Fibroblast of the aortic adventitia (primary cell): ENCODE measurements around the gene PTPN12. TPM values are rescaled to one million over a fixed set of nuclear protein-coding genes. Genes with fewer than 3 reads are reported as not detected.

Source experiments
- DNase-seq: peaks from one replicate; pipeline ENCODE4 v3.0.0-alpha.2; 2010; ENCODE audit warnings: low read depth
- H3K4me3 ChIP-seq: 2 replicates; pipeline ENCODE4 v1.5.1; 2011; ENCODE audit warnings: low read depth, mild to moderate bottlenecking, control low read depth, low read length, moderate library complexity
- CTCF ChIP-seq: IDR thresholded peaks from 2 replicates; pipeline ENCODE4 v1.5.1; 2011; ENCODE audit warnings: mild to moderate bottlenecking, low read length, control low read depth, inconsistent platforms; ENCODE audit not compliant: insufficient read depth
- total RNA-seq: library from RNA; depleted of rRNA; stranded (reverse); fragments of >200 nt; gene quantifications from 2 replicates; pipeline ENCODE4 v1.2.3, GENCODE V29; 2012; ENCODE audit warnings: low replicate concordance

Gene PTPN12
- total RNA-seq, 1 donor: 54.0 TPM

DNA sequence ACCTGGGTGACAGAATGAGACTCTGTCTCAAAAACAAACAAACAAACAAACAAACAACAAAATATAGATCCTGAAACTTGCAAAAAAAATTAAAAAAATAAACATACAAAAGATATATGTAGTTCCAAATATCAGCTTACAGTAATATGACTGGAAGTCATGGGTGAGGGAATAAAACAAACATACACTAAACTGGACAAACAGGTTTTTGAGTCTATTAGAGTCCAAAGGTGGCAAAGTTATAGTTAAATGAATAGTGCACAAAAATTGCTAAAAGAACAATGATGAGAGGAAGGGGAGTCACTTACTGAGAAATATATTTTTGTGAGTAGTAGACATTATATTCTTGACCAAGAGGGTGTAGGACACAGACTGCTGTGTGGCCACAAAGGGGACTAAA, 142.5 kb downstream of the PTPN12 start:
- DNase-seq: no peak
- no peak for TF ChIP-seq CTCF
- H3K4me3 ChIP-seq: no peak overlapping the region

GRCh38 chr7:77680266-77680665, 143.2 kb downstream of the PTPN12 start:
- DNase-seq: no peak
- no peak overlapping the region for H3K4me3 ChIP-seq
- TF ChIP-seq CTCF: no peak

- no peak for TF ChIP-seq CTCF
- H3K4me3 ChIP-seq: no peak overlapping the region
- DNase-seq: peak; percentile 79
Measured at GRCh38 chr7:77684030-77684429, 146.9 kb downstream of the PTPN12 start.

DNA sequence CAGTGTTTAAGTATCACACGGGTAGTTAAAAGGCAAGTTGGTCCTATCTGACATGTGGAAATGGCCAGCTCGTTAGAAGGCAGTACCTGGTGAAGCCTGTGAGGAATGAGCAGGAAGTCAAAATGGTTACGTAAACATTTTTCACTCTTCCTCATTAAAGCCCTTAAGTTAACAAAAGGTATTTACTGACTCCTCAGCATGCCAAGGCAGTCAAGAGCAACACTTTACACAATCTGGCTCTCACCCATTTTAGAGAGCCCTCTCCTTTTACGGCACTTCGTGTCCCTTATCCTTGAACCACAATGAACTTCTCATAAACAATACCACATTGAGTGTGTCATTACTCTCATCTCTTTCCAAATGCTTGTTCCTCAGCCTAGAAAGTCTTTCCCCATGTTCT, 148.1 kb downstream of the PTPN12 start:
- TF ChIP-seq CTCF: no peak
- DNase-seq: no peak
- no peak overlapping the region for H3K4me3 ChIP-seq

- DNase-seq: no peak
- no peak overlapping the region for H3K4me3 ChIP-seq
- no peak for TF ChIP-seq CTCF
Measured at GRCh38 chr7:77687100-77687746, 150.1 kb downstream of the PTPN12 start.

DNA sequence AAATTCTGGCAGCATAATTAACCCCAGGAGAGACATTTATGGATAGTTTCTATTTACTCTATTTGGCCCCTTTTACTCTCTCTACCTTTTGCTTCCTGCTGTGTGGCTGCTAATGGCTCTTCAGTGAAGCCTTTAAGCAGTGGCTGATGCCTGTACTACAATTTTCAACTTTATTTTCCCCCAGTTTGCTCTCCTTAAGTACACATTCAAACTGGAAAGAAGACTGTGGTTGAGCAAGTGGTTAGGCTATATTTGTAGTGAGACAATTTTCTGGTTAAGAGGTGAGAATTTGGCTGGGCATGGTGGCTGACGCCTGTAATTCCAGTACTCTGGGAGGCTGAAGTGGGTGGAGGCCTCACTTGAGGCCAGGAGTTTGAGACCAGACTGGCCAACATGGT, 150.7 kb downstream of the PTPN12 start:
- H3K4me3 ChIP-seq: no peak overlapping the region
- TF ChIP-seq CTCF: no peak
- no peak for DNase-seq

Other genes with a start within 250 kb of the PTPN12 start
- 3.2 and 3.5 TPM in 2 replicates for gene GSAP, start 120.9 kb upstream of the PTPN12 start, total RNA-seq
- 17.0 and 36.1 TPM in 2 replicates for gene RSBN1L, start 159.2 kb downstream of the PTPN12 start, total RNA-seq